Activated T-helper 17 cell treated with anti-CD3 and anti-CD28 coated beads, Interleukin-2, amount 50 U/mL, for 72 hours (primary cell): ENCODE data around the gene BABAM2. TPM values are rescaled to one million over a fixed set of nuclear protein-coding genes. Genes with fewer than 3 reads are reported as not detected.

Experiments
- ATAC-seq: fragments of 150-1000 bp; cut with Tn5 transposase; replicated peaks from 2 replicates; pipeline ENCODE4 v1.10.0; 2021; ENCODE audit warnings: mild to moderate bottlenecking, moderate library complexity
- H3K27ac Mint-ChIP-seq: one replicate; pipeline ENCODE4 v1.8.0; 2022; ENCODE audit warnings: mixed read lengths
- H3K27me3 Mint-ChIP-seq: one replicate; pipeline ENCODE4 v1.8.0; 2022; ENCODE audit warnings: mixed read lengths
- H3K36me3 Mint-ChIP-seq: one replicate; pipeline ENCODE4 v1.8.0; 2022; ENCODE audit warnings: low read depth, mild to moderate bottlenecking, mixed read lengths
- H3K4me1 Mint-ChIP-seq: one replicate; pipeline ENCODE4 v1.8.0; 2022; ENCODE audit warnings: mixed read lengths
- H3K4me3 Mint-ChIP-seq: one replicate; pipeline ENCODE4 v1.8.0; 2022; ENCODE audit warnings: mild to moderate bottlenecking, mixed read lengths
- H3K9me3 Mint-ChIP-seq: one replicate; pipeline ENCODE4 v1.8.0; 2022; ENCODE audit warnings: mixed read lengths
- total RNA-seq, 2 donors: library from RNA; stranded (reverse); gene quantifications; one replicate each; pipeline ENCODE4 v1.2.3, GENCODE V29; 2022

The BABAM2 gene
- total RNA-seq, 2 donors from 2014 or later, result 87.0 to 88.6 TPM

- Mint-ChIP-seq H3K27me3 (no peaks in the 10 kb centered on the region), H3K36me3 (peaks cover 23% of the 10 kb centered on the region), H3K4me3 (no peak overlapping the region), H3K9me3 (no peaks in the 10 kb centered on the region), H3K27ac (no peak overlapping the region), H3K4me1 (peaks cover 7% of the 10 kb centered on the region)
- ATAC-seq, result no peak
These were observed 155.3 kb downstream of the BABAM2 start for GRCh38 chr2:28045676-28046351.

GRCh38 chr2:28046921-28047320, 156.4 kb downstream of the BABAM2 start:
- Mint-ChIP-seq H3K9me3 (no peaks in the 10 kb centered on the region), H3K27ac (no peak overlapping the region)

GRCh38 chr2:28047681-28048080, 157.2 kb downstream of the BABAM2 start:
- ATAC-seq, result no peak
- Mint-ChIP-seq H3K4me1 (no peaks in the 10 kb centered on the region), H3K27ac (no peak overlapping the region)

More at GRCh38 chr2:28046921-28047320, 156.4 kb downstream of the BABAM2 start:
- Mint-ChIP-seq H3K4me1 (peaks cover under 1% of the 10 kb centered on the region), H3K36me3 (peaks cover 31% of the 10 kb centered on the region), H3K27me3 (no peaks in the 10 kb centered on the region), H3K4me3 (no peak overlapping the region)
- no peak for ATAC-seq

GRCh38 chr2:28048341-28048740, 157.8 kb downstream of the BABAM2 start:
- Mint-ChIP-seq H3K27ac (no peak overlapping the region), H3K4me1 (no peaks in the 10 kb centered on the region), H3K36me3 (peaks cover 33% of the 10 kb centered on the region), H3K9me3 (no peaks in the 10 kb centered on the region), H3K27me3 (no peaks in the 10 kb centered on the region), H3K4me3 (no peak overlapping the region)
- no peak for ATAC-seq

More at GRCh38 chr2:28047681-28048080, 157.2 kb downstream of the BABAM2 start:
- Mint-ChIP-seq H3K4me3 (no peak overlapping the region), H3K9me3 (no peaks in the 10 kb centered on the region), H3K36me3 (peaks cover 33% of the 10 kb centered on the region), H3K27me3 (no peaks in the 10 kb centered on the region)

- no peak for ATAC-seq
- H3K27ac Mint-ChIP-seq, result no peak overlapping the region
- H3K27me3 Mint-ChIP-seq, result no peaks in the 10 kb centered on the region
- H3K4me3 Mint-ChIP-seq, result no peak overlapping the region
- no peaks in the 10 kb centered on the region for H3K9me3 Mint-ChIP-seq
- no peaks in the 10 kb centered on the region for H3K4me1 Mint-ChIP-seq
- peaks cover 33% of the 10 kb centered on the region for H3K36me3 Mint-ChIP-seq
These were observed 158.9 kb downstream of the BABAM2 start for GRCh38 chr2:28049416-28049815.

GRCh38 chr2:28049899-28050298, 159.4 kb downstream of the BABAM2 start:
- H3K27me3 Mint-ChIP-seq, result no peaks in the 10 kb centered on the region
- ATAC-seq, result no peak
- peaks cover 29% of the 10 kb centered on the region for H3K36me3 Mint-ChIP-seq
- H3K4me1 Mint-ChIP-seq, result no peaks in the 10 kb centered on the region
- H3K9me3 Mint-ChIP-seq, result no peaks in the 10 kb centered on the region
- H3K27ac Mint-ChIP-seq, result no peak overlapping the region
- H3K4me3 Mint-ChIP-seq, result no peak overlapping the region

GRCh38 chr2:28052691-28053090, 162.2 kb downstream of the BABAM2 start:
- no peaks in the 10 kb centered on the region for H3K27me3 Mint-ChIP-seq
- no peak for ATAC-seq
- no peaks in the 10 kb centered on the region for H3K9me3 Mint-ChIP-seq
- no peak overlapping the region for H3K4me3 Mint-ChIP-seq
- peaks cover 6% of the 10 kb centered on the region for H3K4me1 Mint-ChIP-seq
- peaks cover 22% of the 10 kb centered on the region for H3K36me3 Mint-ChIP-seq
- H3K27ac Mint-ChIP-seq, result no peak overlapping the region

GRCh38 chr2:28053597-28053996, 163.1 kb downstream of the BABAM2 start:
- H3K4me3 Mint-ChIP-seq, result no peak overlapping the region
- H3K27me3 Mint-ChIP-seq, result no peaks in the 10 kb centered on the region
- H3K36me3 Mint-ChIP-seq, result peaks cover 13% of the 10 kb centered on the region
- H3K27ac Mint-ChIP-seq, result no peak overlapping the region
- no peak for ATAC-seq
- H3K4me1 Mint-ChIP-seq, result peaks cover 6% of the 10 kb centered on the region
- no peaks in the 10 kb centered on the region for H3K9me3 Mint-ChIP-seq

GRCh38 chr2:28054916-28055315, 164.4 kb downstream of the BABAM2 start:
- Mint-ChIP-seq H3K4me3 (peak overlapping the region; percentile 11), H3K27me3 (no peaks in the 10 kb centered on the region), H3K9me3 (no peaks in the 10 kb centered on the region), H3K36me3 (peaks cover 10% of the 10 kb centered on the region), H3K27ac (peak overlapping the region; percentile 18), H3K4me1 (peaks cover 6% of the 10 kb centered on the region)
- ATAC-seq, result peak; percentile 32

- peaks cover 10% of the 10 kb centered on the region for H3K36me3 Mint-ChIP-seq
- peak overlapping the region; percentile 11 for H3K4me3 Mint-ChIP-seq
- H3K27ac Mint-ChIP-seq, result peak overlapping the region; percentile 18
- H3K9me3 Mint-ChIP-seq, result no peaks in the 10 kb centered on the region
- peaks cover 6% of the 10 kb centered on the region for H3K4me1 Mint-ChIP-seq
- H3K27me3 Mint-ChIP-seq, result no peaks in the 10 kb centered on the region
- peak; percentile 96 for ATAC-seq
These were observed 164.9 kb downstream of the BABAM2 start for GRCh38 chr2:28055325-28055970.

GRCh38 chr2:28058791-28059190, 168.3 kb downstream of the BABAM2 start:
- no peaks in the 10 kb centered on the region for H3K9me3 Mint-ChIP-seq
- no peaks in the 10 kb centered on the region for H3K36me3 Mint-ChIP-seq
- peaks cover 10% of the 10 kb centered on the region for H3K4me1 Mint-ChIP-seq
- no peak for ATAC-seq
- no peaks in the 10 kb centered on the region for H3K27me3 Mint-ChIP-seq
- H3K4me3 Mint-ChIP-seq, result no peak overlapping the region
- no peak overlapping the region for H3K27ac Mint-ChIP-seq

GRCh38 chr2:28062867-28063266, 172.3 kb downstream of the BABAM2 start:
- H3K36me3 Mint-ChIP-seq, result peaks cover 4% of the 10 kb centered on the region
- no peaks in the 10 kb centered on the region for H3K27me3 Mint-ChIP-seq
- H3K9me3 Mint-ChIP-seq, result no peaks in the 10 kb centered on the region
- H3K27ac Mint-ChIP-seq, result peak overlapping the region; percentile 38
- H3K4me3 Mint-ChIP-seq, result no peak overlapping the region
- H3K4me1 Mint-ChIP-seq, result peaks cover 4% of the 10 kb centered on the region
- ATAC-seq, result peak; percentile 54

GRCh38 chr2:28063492-28063962, 173.0 kb downstream of the BABAM2 start:
- peak; percentile 98 for ATAC-seq
- Mint-ChIP-seq H3K4me3 (no peak overlapping the region), H3K27me3 (no peaks in the 10 kb centered on the region), H3K27ac (peak overlapping the region; percentile 38), H3K36me3 (peaks cover 4% of the 10 kb centered on the region), H3K9me3 (no peaks in the 10 kb centered on the region), H3K4me1 (peaks cover 4% of the 10 kb centered on the region)

GRCh38 chr2:28067602-28068001, 177.1 kb downstream of the BABAM2 start:
- no peak overlapping the region for H3K4me3 Mint-ChIP-seq
- no peak for ATAC-seq
- H3K27me3 Mint-ChIP-seq, result no peaks in the 10 kb centered on the region
- no peaks in the 10 kb centered on the region for H3K9me3 Mint-ChIP-seq
- peaks cover 4% of the 10 kb centered on the region for H3K36me3 Mint-ChIP-seq
- H3K27ac Mint-ChIP-seq, result no peak overlapping the region
- H3K4me1 Mint-ChIP-seq, result peaks cover 7% of the 10 kb centered on the region

- H3K27ac Mint-ChIP-seq, result no peak overlapping the region
- H3K27me3 Mint-ChIP-seq, result no peaks in the 10 kb centered on the region
- no peak overlapping the region for H3K4me3 Mint-ChIP-seq
- ATAC-seq, result no peak
- no peaks in the 10 kb centered on the region for H3K9me3 Mint-ChIP-seq
- H3K4me1 Mint-ChIP-seq, result peaks cover 4% of the 10 kb centered on the region
- peaks cover 4% of the 10 kb centered on the region for H3K36me3 Mint-ChIP-seq
These were observed 177.6 kb downstream of the BABAM2 start for GRCh38 chr2:28068088-28068487.
